ENCODE results near the gene GPHN.
"Not testable (repeated sequence)": the region's sequence is repeated elsewhere in the genome, so short reads cannot be mapped to it uniquely, and the experiment has no call there.

GPHN gene

DNA sequence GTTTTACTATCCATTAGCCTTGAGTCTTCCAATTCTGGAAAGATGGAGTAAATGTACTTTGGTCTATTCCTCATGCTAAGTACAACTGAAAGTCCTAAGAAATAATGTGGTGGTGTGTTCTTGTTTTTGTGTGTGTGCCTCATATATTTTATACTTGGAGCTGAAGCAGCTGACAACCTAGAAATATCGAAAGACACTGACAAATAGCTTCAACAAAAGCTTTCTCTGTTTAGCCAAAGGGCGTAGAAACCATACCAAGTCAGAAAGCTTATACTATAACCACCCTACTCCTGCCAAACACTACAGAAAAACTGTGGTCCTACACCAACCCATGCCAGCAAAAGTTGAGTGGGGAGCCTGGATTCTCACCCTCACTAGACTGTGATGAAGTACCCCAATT lies 188.4 kb downstream of the GPHN start:
- DNase-seq: no peak

DNA sequence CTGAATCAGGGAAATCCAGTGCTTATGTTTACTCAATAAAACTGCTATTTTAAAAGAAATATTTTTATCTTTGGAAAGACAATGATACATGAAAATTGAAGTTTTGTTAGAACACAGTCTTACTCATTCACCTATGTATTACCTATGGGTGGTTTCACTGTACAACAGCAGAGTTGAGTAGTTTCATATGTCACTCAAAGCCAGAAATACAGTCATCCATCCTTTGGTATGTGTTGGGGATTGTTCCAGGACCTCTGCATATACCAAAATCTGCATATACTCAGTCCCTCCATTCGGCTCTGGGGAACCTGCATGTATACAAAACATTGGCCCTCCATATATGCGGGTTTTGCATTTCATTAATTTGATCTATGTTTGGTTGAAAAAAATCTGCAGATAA lies 190.6 kb downstream of the GPHN start:
- DNase-seq: no peak

DNA sequence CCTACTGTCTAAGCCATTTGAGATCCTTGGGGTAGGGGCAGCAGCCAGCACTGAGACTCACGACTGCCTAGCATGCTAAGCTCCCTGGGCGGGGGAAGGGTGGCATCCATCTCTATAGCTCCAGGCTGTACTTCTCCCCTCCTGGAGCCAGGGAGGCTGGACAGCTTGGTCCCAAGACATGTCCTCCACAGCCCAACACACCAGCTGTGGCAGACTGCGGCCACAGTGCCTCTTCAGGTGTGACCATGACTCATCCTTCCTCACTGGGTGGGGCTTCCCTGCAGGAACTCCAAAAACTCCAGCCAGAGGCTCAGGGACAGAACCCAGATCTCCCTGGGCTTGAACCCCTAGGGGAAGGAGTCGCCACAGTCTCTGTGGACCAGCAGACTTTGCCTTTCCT lies 193.9 kb downstream of the GPHN start:
- DNase-seq: no peak

DNA sequence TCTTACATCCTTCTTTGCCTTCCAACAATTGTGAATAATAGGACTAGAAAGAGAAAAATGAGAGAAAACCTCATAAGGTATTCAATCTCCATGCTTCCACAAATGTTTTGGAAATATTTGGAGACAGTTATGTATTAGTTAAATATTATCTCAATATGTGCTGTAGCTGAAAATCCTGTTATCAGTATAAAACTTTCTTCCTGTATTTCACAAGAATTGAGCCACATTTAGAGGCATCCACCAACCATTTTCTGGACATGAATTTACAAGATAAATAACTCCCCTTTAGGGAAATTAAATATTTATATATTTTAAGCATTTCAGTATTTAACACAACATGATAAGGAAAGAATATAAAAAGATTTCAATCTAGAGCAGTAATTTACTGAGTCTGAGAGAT lies 200.3 kb downstream of the GPHN start:
- no peak for DNase-seq

DNA sequence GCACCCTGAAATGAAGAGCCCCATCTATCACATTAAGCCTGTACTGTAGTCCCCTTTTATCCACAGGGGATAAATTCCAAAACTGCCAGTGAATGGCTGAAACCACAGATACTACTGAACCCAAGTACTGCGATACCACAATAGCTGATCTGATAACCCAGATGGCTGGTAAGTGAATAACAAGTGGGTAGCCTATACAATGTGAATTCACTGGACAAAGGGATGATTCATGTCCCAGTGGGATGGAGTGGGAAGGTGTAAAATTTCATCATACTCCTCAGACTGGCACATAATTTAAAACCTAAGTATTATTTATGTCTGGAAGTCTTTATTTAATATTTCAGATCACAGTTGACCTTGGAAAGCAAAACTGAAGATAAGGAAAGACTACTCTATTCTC lies 201.3 kb downstream of the GPHN start:
- DNase-seq: no peak

DNA sequence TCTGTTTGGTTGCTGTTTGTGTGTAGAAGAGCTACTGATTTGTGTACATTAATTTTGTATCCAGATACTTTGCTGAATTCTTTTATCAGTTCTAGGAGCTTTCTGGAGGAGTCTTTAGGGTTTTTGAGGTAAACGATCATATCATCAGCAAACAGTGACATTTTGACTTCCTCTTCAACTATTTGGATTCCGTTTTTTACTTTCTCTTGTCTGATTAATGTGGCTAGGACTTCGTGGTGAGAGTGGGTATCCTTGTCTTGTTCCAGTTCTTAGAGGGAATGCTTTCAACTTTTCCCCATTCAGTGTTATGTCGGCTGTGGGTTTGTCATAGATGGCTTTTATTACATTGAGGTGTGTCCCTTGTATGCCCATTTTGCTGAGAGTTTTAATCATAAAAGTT lies 206.3 kb downstream of the GPHN start:
- not testable (repeated sequence) for DNase-seq

DNA sequence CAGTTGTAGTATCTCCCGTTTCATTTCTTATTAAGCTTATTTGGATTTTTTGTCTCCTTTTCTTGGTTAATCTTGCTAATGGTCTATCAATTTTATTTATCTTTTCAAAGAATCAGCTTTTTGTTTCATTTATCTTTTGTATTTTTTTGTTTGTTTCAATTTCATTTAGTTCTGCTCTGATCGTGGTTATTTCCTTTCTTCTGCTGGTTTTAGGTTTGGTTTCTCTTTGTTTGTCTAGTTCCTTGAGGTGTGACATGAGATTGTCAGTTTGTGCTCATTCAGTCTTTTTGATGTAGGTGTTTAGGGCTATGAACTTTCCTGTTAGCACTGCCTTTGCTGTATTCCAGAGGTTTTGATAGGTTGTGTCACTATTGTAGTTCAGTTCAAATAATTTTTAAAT lies 207.4 kb downstream of the GPHN start:
- not testable (repeated sequence) for DNase-seq

DNA sequence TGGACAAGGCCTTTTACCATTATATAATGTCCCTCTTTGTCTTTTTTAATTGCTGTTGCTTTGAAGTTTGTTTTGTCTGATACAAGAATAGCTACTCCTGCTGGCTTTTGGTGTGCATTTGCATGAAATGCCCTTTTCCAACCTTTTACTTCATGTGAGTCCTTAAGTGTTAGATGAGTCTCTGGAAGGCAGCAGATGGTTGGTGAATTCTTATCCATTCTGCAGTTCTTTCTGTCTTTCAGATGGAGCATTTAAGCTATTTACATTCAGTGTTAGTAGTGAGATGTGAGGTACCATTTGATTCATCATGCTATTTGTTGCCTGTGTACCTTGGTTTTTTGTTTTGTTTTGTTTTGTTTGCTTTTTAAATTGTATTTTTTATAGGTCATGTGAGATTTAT lies 208.3 kb downstream of the GPHN start:
- DNase-seq: no peak

DNA sequence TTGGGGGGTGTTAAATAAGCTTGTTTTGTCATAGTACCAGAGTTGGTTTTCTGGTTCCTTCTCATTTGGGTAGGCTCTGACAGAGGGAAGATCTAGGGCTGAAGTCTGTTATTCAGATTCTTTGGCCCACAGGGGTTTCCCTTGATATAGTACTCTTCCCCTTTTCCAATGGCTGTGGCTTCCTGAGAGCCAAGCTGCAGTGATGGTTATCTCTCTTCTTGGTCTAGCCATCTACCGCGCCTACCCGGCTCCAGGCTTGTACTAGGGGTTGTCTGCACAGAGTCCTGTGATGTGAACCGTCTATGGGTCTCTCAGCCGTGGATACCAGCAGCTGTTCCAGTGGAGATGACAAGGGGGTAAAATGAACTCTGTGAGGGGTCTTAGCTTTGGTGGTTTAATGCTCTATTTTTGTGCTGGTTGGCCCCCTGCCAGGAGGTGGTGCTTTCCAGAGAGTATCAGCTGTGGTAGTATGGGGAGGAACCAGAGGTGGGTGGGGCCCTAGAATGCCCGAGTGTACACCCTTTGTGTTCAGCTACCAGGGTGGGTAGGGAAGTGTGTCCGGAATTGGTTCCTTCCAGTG lies 209.7 kb downstream of the GPHN start:
- DNase-seq: no peak

DNA sequence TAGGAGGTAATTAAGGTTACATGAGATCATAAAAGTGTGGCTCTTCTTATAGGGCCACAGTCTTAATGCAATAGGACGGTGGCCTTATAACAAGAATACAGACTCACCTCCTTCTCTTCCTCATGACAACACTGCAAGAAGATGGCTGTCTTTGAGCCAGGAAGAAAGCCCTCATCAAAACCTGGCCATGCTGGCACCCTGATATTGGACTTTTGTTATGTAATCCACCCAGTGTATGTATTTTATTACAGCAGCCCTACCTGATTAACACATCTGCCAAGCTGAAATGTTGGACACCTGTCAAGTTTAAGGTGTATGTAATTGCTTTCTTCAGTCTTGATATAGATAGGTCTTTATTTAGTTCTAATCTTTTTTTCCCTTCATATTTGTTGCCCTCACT lies 217.0 kb downstream of the GPHN start:
- DNase-seq: no peak

DNA sequence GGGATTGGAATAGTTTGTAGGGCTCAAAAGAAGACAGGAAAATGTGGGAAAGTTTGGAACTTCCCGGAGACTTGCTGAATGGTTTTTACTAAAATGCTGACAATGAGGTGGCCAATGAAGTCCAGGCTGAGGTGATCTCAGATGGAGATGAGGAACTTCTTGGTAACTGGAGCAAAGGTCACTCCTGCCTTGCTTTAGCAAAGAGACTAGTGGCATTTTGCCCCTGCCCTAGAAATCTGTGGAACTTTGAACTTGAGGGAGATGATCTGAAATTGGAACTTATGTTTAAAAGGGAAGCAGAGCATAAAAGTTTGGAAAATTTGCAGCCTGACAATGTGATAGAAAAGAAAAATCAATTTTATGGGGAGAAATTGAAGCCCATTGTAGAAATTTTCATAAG lies 223.4 kb downstream of the GPHN start:
- not testable (repeated sequence) for DNase-seq

DNA sequence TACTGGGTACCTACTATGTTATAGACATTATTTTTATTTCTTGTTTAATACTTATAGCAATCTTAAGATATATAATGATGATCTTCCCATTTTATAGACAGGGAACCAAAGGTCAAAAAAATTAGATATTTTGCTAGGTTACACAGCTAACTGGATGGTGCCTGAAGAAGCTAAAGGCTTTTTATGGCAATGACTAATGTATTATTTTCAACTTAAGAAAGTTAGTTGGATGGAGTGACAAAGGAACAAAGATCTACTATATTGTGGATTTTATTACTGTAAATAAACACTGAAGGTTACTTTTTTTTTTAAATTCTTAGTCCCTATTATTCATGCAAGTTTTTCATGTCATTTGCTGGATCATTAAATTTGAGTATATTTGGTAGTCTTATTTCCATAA lies 227.9 kb downstream of the GPHN start:
- DNase-seq: no peak

DNA sequence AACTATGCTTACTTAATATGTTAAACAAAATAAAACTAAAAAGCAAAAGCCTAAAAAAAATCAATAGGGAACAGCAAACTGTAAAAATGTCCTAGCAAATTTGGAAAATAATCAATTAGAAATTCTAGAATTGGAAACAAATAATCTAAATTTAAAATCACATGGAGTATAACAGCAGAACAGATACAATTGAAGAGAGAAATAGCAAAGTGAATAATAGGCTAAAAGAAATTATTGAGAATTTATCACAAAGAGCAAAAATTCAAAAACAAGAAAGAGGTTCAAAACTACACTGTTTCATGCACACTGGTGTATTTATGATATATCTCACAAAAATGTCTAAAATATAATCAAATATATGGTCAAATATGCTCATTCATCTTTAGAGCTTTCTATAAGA lies 231.9 kb downstream of the GPHN start:
- DNase-seq: no peak

DNA sequence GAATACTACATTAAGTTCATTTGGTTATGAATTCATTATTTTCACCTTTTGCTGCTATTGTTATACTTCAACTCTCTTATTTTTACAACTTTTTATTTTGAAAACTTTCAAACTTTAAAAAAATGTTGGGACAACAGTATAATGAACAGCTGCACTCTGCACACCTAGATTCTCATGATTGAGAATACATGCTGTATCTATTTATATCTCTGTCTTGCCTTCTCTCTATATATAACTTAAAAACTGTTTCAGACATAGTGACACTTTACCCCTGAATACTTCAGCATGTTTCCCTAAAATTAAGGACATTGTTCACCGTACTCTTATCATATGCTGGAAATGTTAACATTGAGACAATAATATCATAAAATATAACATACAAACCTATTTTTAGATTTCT lies 237.1 kb downstream of the GPHN start:
- DNase-seq: no peak

DNA sequence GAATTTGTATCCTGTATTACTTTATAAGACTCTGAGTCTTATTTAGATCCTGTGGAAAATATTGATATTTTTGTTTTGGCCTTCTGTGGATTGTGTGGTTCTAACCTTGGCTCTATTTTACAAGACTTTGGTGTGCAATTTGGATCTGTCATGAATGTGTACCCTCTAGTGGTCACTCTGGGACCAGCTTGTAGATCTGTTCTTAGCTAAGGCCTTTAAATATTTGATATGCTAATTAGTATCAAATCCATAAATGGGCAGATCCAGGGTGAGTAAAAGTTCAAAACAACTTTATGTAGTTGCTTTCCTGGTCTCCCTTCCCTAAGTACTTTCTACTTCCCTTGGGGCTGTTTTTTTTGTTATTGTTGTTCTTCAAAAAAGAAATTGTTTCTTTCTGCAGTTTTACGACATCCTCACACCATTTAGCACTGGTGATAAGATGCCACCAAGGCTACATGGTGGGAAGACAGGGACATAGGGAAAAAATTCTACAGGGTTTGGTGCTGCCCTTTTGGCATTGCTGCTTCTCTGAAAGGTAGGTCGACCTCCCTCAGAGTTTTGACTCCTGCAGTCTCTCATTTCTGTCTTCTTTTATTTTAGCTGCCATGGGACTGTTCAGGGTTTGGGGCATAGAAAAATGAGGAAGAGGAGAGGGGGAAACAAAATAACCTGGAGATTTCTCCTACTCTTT lies 238.5 kb downstream of the GPHN start:
- no peak for DNase-seq

DNA sequence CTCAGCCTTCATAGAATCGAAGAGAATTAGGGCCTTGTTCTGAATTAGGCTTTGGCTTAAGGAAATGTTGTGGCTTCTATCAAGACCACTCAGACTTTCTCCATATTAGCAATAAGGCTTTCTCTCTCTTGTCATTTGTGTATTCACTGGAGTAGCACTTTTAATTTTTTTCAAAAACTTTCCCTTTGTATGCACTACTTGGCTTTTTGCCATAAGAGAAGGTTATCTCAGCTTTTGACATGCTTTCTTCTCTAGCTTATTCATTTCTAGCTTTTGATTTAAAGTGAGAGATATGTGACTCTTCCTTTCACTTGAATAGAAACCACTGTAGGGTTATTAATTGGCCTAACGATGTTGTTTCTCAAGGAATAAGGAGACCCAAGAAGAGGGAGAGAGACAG lies 244.2 kb downstream of the GPHN start:
- DNase-seq: no peak

DNA sequence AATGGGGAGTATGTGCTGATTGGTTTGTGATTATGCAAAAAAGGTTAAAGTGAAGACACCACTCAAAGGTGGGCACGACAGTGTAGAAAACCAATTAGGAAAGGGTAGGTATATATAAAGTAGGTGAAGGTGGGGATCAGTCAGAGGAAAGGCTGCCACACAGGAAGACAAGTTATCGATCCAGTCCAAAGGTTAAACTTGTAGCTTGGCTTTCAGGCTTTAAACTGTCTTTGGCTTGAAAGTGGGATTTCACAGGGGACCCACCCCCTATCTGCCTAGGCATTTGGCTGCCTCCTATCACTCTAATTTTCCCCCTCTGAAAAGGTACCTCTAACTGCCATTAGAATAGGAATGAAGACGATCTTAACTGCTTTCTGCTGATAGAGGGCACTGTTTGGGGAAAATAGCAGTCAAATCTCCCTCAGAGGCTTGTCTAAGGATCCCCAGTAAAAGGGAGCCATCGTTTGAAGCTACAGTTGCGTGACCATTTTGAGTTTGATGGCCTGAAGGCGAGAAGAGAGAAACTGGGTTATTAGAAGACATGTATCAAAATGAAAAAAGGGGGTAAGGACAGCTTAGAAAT lies 250.2 kb downstream of the GPHN start:
- DNase-seq: no peak

DNA sequence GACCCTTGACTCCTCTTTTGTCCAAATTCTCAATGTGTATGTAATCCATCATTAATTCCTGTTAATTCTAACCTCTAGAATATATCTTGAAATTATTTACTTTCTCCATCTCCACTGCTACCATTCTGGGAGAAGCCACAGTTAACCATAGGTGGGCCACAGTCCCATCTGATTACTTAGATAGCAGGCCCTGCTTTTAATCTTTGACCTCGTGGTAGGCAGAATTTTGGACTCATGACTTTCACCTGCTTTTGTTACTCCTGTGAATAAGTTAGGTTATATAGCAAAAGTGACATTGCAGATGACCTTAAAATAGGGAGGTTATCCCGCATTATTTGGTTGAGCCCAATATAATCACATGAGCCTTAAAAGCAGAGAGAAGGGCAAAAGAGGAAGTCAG lies 264.2 kb downstream of the GPHN start:
- no peak for DNase-seq

DNA sequence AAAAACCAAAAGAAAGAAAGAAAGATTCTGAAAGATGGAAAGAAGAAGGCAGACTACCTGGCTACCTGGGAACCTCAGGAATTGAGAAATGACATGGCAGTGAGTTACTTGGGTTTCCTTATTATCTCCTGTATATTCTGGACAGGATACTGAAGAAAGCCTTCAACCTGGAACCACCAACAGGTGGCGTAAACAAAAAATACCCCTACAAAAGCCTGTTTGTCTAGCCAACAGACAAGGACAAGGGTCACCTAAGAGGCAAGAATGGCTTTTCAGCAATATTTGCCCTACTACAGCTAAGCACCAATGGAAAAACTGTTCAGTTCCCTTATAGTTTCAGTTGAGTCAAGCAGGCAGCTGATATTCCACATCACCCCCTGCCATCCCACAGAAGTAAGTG lies 274.9 kb downstream of the GPHN start:
- no peak for DNase-seq

DNA sequence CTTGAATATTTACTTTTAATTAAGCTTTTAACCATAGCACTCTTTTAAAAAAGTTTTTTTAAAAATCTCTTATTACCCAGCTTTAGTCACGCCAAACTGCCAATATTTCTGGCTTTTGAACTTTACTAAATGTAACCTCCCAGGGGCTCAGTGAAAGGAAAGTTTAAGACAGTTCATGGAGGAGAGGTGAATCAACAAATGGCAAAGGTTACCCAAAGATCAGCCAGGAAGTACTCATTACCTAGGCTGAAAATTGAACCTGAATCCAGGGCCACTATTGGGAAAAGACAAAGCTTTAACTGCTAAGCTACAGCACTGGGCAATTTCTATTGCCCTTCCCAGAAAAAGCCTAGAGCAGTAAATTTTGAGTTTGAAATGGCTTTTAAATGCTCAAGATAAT lies 282.2 kb downstream of the GPHN start:
- DNase-seq: no peak

DNA sequence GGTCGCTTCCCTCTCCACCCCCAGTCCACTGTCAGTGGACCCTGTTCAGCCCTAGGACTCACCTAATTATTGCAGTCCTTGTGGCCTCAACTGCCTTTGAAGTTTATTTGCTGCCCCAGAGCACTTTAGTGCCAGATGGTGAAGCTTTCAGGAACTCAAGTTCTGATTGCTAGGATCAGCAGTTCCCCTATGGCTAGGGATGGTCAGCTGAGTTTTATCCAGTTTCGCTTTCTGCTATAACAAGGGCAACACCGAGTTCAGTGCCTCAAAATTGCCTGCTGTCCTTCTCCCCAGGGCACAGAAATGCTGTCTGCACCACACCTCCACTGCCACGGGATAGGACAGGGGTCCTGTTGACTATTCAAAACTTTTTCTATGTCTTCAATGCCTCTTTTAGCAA lies 295.0 kb downstream of the GPHN start:
- DNase-seq: no peak

DNA sequence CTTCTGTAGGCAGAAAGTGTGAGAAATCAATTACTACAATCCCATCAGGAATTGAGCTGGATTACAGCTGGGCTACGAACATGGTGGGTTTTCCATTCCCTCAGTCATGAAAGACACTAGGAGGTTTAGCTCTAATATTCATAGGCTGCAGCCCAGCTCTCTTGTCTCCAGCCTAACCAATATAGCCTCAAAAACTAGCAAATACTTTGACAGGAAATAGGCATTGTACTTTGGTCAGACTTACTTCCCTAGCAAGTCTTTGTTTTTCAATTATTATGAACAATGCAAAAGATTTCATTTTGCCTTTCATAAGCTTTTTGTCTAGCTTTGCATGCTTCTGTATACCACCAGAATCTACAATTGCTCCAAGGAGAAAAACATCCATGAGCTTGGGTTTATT lies 296.2 kb downstream of the GPHN start:
- no peak for DNase-seq

DNA sequence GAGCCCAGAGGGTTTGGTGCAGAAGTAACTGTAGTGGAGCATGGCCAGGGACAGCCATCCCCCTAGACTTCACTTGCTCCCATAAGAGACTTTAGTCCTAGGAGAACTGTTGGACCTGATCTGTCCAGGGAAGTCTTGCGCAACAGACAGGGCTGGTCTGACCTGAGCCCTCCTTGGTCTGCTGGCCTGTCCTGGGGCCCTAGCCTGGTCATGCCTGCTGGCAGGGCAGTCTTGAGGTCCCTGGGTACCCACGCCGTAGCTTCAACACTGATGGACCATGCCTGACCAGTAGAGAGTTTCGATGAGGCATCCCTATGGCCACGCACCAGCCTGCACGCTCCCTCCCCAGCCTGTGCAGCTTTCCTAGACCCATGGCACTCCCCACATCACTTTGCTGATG lies 305.7 kb downstream of the GPHN start:
- no peak for DNase-seq

DNA sequence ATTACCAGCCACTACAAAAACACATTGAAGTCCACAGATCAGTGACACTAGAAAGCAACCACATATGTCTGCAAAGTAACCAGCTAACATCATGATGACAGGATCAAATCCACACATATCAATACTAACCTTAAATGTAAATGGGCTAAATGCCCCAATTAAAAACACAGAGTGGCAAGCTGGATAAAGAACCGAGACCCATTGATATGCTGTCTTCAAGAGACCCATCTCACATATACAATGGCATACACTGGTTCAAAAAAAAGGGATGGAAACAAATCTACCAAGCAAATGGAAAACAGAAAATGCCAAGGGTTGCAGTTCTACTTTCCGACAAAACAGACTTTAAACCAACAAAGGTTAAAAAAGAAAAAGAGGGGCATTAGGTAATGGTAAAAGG lies 307.7 kb downstream of the GPHN start:
- DNase-seq: no peak

DNA sequence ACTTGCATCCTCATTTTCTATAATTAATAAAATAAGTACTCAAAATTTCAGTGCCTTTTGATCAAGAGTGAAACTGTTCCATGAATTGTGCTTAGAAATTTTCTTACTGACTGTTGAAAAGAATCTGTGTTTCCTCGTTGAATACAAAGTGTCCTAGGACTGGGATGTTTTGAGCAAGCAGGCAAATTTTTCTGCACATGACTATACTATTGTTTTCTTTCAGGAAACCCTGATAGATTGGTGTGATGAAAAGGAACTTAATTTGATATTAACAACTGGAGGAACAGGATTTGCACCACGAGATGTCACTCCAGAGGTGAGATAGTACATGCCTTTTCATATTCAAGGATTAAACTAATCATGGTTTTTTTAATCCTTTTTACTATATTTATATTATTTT lies 316.3 kb downstream of the GPHN start:
- no peak for DNase-seq

Measured in activated CD4-positive, CD25-positive, alpha-beta regulatory T cell treated with anti-CD3 and anti-CD28 coated beads, Interleukin-2, amount 50 U/mL, for 72 hours (primary cell).